K562 (cell line): ENCODE measurements around the gene BEST1. TPM values are rescaled to one million over a fixed set of nuclear protein-coding genes. Genes with fewer than 3 reads are reported as not detected.

ENCODE experiments used
- BCOR ChIP-seq: fragments of 450-650 bp; IDR thresholded peaks from 2 replicates; pipeline ENCODE4 v1.6.1; 2016
- BHLHE40 ChIP-seq: IDR thresholded peaks from 2 replicates; pipeline ENCODE4 v1.6.1; 2011; ENCODE audit warnings: low read length, improper control_type of control experiment
- CEBPB ChIP-seq: fragments of 450-650 bp; IDR thresholded peaks from 2 replicates; pipeline ENCODE4 v1.6.1; 2016; ENCODE audit warnings: missing genetic modification characterization, missing compliant biosample characterization
- CREM ChIP-seq: IDR thresholded peaks from 2 replicates; pipeline ENCODE4 v1.6.1; 2014; ENCODE audit warnings: antibody characterized with exemption, low read depth
- EGR1 ChIP-seq: fragments of 450-650 bp; conservative IDR thresholded peaks from 2 replicates; pipeline ENCODE4 v1.6.1; 2017; ENCODE audit warnings: mild to moderate bottlenecking
- ETV6 ChIP-seq, 3 experiments: fragments of 150-350 bp in 1 of 3; sonication (generic) in 1 of 3; formaldehyde crosslinking in 1 of 3; IDR thresholded peaks; 2 replicates each; pipeline versions ENCODE4 v1.6.1 to v1.8.0; 2014 to 2022; ENCODE audit warnings: borderline replicate concordance in 2 of 3, low read depth in 2 of 3, antibody characterized with exemption in 1 of 3, low read length in 1 of 3, mild to moderate bottlenecking in 1 of 3, missing genetic modification reagents in 1 of 3
- HCFC1 ChIP-seq: IDR thresholded peaks from 2 replicates; pipeline ENCODE4 v1.6.1; 2012; ENCODE audit warnings: low read depth, low read length, improper control_type of control experiment
- MCM2 ChIP-seq: fragments of 450-650 bp; IDR thresholded peaks from 2 replicates; pipeline ENCODE4 v1.6.1; 2017; ENCODE audit warnings: low read depth, mild to moderate bottlenecking
- POU5F1 ChIP-seq: fragments of 150-350 bp; IDR thresholded peaks from 2 replicates; pipeline ENCODE4 v1.6.1; 2014; ENCODE audit warnings: borderline replicate concordance, low read length, low read depth, mild to moderate bottlenecking; ENCODE audit not compliant: partially characterized antibody
- SNRNP70 ChIP-seq: fragments of 200-400 bp; formaldehyde crosslinking; optimal IDR thresholded peaks from 2 replicates; pipeline ENCODE3; 2017; ENCODE audit warnings: low read depth, low read length
- TAL1 ChIP-seq: fragments of 450-650 bp; IDR thresholded peaks from 2 replicates; pipeline ENCODE4 v1.6.1; 2016; ENCODE audit warnings: mild to moderate bottlenecking
- ZZZ3 ChIP-seq: fragments of 450-650 bp; IDR thresholded peaks from 2 replicates; pipeline ENCODE4 v1.6.1; 2016; ENCODE audit warnings: antibody characterized with exemption, mild to moderate bottlenecking, moderate library complexity
- polyA plus RNA-seq, 8 experiments: library from polyadenylated mRNA; depleted of rRNA in 4 of 8; stranded (reverse) in 5 of 8; unstranded in 3 of 8; fragments of >200 nt; fragmentation: Nextera tagmentation in 2 of 8; fragmentation: Illumina TruSeq in 1 of 8; extraction: Ambion mirVana in 2 of 8; extraction: Trizol in 1 of 8; gene quantifications; 2 replicates each; pipeline versions ENCODE4 v1.2.1 to v1.2.3, GENCODE V29; 2011 to 2014; ENCODE audit warnings: inconsistent platforms in 1 of 8, missing spikeins in 1 of 8
- total RNA-seq, 7 experiments: library from RNA; depleted of rRNA in 6 of 7; stranded (reverse); fragments of >200 nt in 6 of 7; fragmentation: Illumina TruSeq in 2 of 7; extraction: Trizol in 2 of 7; gene quantifications; 2 replicates each; pipeline versions ENCODE4 v1.2.1 to v1.2.3, GENCODE V29; 2011 to 2021; ENCODE audit warnings: low replicate concordance in 1 of 7
- TF ChIP-seq, protein P1 (sequence below): fragments of 450-650 bp; IDR thresholded peaks from 2 replicates; pipeline ENCODE4 v1.6.1; 2016; ENCODE audit warnings: antibody characterized with exemption
- TF ChIP-seq, protein P2 (sequence below): sonication (generic); formaldehyde crosslinking; IDR thresholded peaks from 2 replicates; pipeline ENCODE4 v1.9.0; 2022; ENCODE audit warnings: mild to moderate bottlenecking, missing genetic modification reagents
- TF ChIP-seq, protein P3 (sequence below): fragments of 450-650 bp; IDR thresholded peaks from 2 replicates; pipeline ENCODE4 v1.6.1; 2016; ENCODE audit warnings: mild to moderate bottlenecking, moderate library complexity

Gene BEST1
- total and polyA plus RNA-seq, 9 of the 15 experiments (the other 6 are each of a cell fraction or from before 2014, with no cell fraction given): 0.07 to 1.3 (median 0.40) TPM

- TF ChIP-seq, protein P1, sequence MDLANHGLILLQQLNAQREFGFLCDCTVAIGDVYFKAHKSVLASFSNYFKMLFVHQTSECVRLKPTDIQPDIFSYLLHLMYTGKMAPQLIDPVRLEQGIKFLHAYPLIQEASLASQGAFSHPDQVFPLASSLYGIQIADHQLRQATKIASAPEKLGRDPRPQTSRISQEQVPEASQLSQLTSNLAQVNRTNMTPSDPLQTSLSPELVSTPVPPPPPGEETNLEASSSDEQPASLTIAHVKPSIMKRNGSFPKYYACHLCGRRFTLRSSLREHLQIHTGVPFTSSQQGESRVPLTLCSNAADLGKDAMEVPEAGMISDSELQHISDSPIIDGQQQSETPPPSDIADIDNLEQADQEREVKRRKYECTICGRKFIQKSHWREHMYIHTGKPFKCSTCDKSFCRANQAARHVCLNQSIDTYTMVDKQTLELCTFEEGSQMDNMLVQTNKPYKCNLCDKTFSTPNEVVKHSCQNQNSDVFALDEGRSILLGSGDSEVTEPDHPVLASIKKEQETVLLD: no peak
- no peak for TF ChIP-seq ETV6 (IDR thresholded peaks at IDR 0.05; ENCODE audit: borderline replicate concordance in 1 of 2, low read depth in 2 of 2, low read length in 1 of 2)
- no peak for TF ChIP-seq ETV6 (CRISPR knock-in tag; IDR thresholded peaks at IDR 0.05; ENCODE audit: borderline replicate concordance)
- no peak for TF ChIP-seq POU5F1
- 0 out of 2 replicates have a peak, but pooled peaks have one; percentile 5 for TF ChIP-seq BHLHE40
- no peak for TF ChIP-seq ZZZ3
- peak; percentile 72 for TF ChIP-seq CREM
- TF ChIP-seq CEBPB (tag): peak; percentile 98
- TF ChIP-seq HCFC1: no peak; the same call in 1 of the 2 replicates
- TF ChIP-seq EGR1: no peak
- TF ChIP-seq SNRNP70: no peak
- TF ChIP-seq TAL1: peak; percentile 2; the same call in 1 of the 2 replicates
- TF ChIP-seq, protein P2, sequence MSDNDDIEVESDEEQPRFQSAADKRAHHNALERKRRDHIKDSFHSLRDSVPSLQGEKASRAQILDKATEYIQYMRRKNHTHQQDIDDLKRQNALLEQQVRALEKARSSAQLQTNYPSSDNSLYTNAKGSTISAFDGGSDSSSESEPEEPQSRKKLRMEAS (CRISPR knock-in tag): no peak
- no peak for TF ChIP-seq BCOR
- TF ChIP-seq, protein P3, sequence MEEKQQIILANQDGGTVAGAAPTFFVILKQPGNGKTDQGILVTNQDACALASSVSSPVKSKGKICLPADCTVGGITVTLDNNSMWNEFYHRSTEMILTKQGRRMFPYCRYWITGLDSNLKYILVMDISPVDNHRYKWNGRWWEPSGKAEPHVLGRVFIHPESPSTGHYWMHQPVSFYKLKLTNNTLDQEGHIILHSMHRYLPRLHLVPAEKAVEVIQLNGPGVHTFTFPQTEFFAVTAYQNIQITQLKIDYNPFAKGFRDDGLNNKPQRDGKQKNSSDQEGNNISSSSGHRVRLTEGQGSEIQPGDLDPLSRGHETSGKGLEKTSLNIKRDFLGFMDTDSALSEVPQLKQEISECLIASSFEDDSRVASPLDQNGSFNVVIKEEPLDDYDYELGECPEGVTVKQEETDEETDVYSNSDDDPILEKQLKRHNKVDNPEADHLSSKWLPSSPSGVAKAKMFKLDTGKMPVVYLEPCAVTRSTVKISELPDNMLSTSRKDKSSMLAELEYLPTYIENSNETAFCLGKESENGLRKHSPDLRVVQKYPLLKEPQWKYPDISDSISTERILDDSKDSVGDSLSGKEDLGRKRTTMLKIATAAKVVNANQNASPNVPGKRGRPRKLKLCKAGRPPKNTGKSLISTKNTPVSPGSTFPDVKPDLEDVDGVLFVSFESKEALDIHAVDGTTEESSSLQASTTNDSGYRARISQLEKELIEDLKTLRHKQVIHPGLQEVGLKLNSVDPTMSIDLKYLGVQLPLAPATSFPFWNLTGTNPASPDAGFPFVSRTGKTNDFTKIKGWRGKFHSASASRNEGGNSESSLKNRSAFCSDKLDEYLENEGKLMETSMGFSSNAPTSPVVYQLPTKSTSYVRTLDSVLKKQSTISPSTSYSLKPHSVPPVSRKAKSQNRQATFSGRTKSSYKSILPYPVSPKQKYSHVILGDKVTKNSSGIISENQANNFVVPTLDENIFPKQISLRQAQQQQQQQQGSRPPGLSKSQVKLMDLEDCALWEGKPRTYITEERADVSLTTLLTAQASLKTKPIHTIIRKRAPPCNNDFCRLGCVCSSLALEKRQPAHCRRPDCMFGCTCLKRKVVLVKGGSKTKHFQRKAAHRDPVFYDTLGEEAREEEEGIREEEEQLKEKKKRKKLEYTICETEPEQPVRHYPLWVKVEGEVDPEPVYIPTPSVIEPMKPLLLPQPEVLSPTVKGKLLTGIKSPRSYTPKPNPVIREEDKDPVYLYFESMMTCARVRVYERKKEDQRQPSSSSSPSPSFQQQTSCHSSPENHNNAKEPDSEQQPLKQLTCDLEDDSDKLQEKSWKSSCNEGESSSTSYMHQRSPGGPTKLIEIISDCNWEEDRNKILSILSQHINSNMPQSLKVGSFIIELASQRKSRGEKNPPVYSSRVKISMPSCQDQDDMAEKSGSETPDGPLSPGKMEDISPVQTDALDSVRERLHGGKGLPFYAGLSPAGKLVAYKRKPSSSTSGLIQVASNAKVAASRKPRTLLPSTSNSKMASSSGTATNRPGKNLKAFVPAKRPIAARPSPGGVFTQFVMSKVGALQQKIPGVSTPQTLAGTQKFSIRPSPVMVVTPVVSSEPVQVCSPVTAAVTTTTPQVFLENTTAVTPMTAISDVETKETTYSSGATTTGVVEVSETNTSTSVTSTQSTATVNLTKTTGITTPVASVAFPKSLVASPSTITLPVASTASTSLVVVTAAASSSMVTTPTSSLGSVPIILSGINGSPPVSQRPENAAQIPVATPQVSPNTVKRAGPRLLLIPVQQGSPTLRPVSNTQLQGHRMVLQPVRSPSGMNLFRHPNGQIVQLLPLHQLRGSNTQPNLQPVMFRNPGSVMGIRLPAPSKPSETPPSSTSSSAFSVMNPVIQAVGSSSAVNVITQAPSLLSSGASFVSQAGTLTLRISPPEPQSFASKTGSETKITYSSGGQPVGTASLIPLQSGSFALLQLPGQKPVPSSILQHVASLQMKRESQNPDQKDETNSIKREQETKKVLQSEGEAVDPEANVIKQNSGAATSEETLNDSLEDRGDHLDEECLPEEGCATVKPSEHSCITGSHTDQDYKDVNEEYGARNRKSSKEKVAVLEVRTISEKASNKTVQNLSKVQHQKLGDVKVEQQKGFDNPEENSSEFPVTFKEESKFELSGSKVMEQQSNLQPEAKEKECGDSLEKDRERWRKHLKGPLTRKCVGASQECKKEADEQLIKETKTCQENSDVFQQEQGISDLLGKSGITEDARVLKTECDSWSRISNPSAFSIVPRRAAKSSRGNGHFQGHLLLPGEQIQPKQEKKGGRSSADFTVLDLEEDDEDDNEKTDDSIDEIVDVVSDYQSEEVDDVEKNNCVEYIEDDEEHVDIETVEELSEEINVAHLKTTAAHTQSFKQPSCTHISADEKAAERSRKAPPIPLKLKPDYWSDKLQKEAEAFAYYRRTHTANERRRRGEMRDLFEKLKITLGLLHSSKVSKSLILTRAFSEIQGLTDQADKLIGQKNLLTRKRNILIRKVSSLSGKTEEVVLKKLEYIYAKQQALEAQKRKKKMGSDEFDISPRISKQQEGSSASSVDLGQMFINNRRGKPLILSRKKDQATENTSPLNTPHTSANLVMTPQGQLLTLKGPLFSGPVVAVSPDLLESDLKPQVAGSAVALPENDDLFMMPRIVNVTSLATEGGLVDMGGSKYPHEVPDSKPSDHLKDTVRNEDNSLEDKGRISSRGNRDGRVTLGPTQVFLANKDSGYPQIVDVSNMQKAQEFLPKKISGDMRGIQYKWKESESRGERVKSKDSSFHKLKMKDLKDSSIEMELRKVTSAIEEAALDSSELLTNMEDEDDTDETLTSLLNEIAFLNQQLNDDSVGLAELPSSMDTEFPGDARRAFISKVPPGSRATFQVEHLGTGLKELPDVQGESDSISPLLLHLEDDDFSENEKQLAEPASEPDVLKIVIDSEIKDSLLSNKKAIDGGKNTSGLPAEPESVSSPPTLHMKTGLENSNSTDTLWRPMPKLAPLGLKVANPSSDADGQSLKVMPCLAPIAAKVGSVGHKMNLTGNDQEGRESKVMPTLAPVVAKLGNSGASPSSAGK: no peak
- no peak for TF ChIP-seq MCM2
Observed at GRCh38 chr11:61949169-61950034, 749 bp upstream of the BEST1 start (continued).
